Tibial nerve (tissue), 4 donors: Measurements from ENCODE around the gene BBIP1. TPM values are rescaled to one million over a fixed set of nuclear protein-coding genes. Genes with fewer than 3 reads are reported as not detected.

Experiments used
- DNase-seq, 2 donors: peaks; one replicate each; pipeline ENCODE4 v3.0.0-alpha.2; 2019; ENCODE audit warnings: low spot score in 2 of 2
- H3K27ac ChIP-seq, 4 donors: fragments of 200-600 bp; sonication (generic) in 3 of 4; one replicate each; pipeline ENCODE4 v1.5.1; 2017 to 2019; ENCODE audit warnings: mild to moderate bottlenecking in 1 of 4
- H3K27me3 ChIP-seq, 2 donors: fragments of 200-600 bp; sonication (generic) in 1 of 2; one replicate each; pipeline versions ENCODE4 v1.5.1 to v1.6.0; 2017 to 2019
- H3K36me3 ChIP-seq, 3 donors: fragments of 200-600 bp; sonication (generic); one replicate each; pipeline ENCODE4 v1.5.1; 2018 to 2019
- H3K4me1 ChIP-seq, 4 donors: fragments of 200-600 bp; sonication (generic) in 3 of 4; one replicate each; pipeline ENCODE4 v1.5.1; 2017 to 2019
- H3K4me3 ChIP-seq, 4 donors: fragments of 200-600 bp; sonication (generic) in 3 of 4; one replicate each; pipeline ENCODE4 v1.5.1; 2017 to 2019; ENCODE audit warnings: mild to moderate bottlenecking in 1 of 4, moderate library complexity in 1 of 4
- H3K9me3 ChIP-seq, 4 donors: fragments of 200-600 bp; sonication (generic) in 3 of 4; one replicate each; pipeline ENCODE4 v1.5.1; 2017 to 2019
- CTCF ChIP-seq, 5 experiments: fragments of 200-600 bp in 3 of 5; fragments of 450-650 bp in 2 of 5; sonication (generic) in 3 of 5; IDR thresholded peaks; one replicate each; pipeline ENCODE4 v1.5.1; 2016 to 2019; ENCODE audit warnings: antibody characterized with exemption in 5 of 5, mild to moderate bottlenecking in 3 of 5, moderate library complexity in 2 of 5
- EP300 ChIP-seq, 2 donors: sonication (generic); formaldehyde crosslinking; IDR thresholded peaks; one replicate each; pipeline ENCODE4 v1.6.1; 2017; ENCODE audit warnings: antibody characterized with exemption in 2 of 2, mild to moderate bottlenecking in 1 of 2
- POLR2A ChIP-seq, 2 donors: fragments of 450-650 bp; IDR thresholded peaks; one replicate each; pipeline ENCODE4 v1.6.1; 2017; ENCODE audit warnings: antibody characterized with exemption in 2 of 2, mild to moderate bottlenecking in 2 of 2, moderate library complexity in 2 of 2
- WGBS, 2 donors: methylation state at CpG; one replicate each; pipeline ENCODE4 v1.1.5; 2018; 5-methylcytosine and 5-hydroxymethylcytosine counted together
- total RNA-seq, 4 donors: library from RNA; depleted of rRNA; stranded (reverse); fragments of >200 nt; gene quantifications; one replicate each; pipeline ENCODE4 v1.1.0, GENCODE V29; 2016

Gene BBIP1
- total RNA-seq, 4 donors from 2014 or later: 25.2 to 37.0 (median 33.9) TPM

GRCh38 chr10:110859206-110859972 lies 59.6 kb downstream of the BBIP1 start:
- H3K27me3 ChIP-seq: no peaks in the 10 kb centered on the region
- no peak for DNase-seq
- peaks cover 0 to 46% (median 30%) of the 10 kb centered on the region in 4 donors for H3K4me1 ChIP-seq
- H3K9me3 ChIP-seq: no peaks in the 10 kb centered on the region
- H3K4me3 ChIP-seq: no peak overlapping the region
- peak overlapping the region; percentile 23 to 85 (median 78) for H3K27ac ChIP-seq
- 48 to 50% methylated on average over 5 of the region's 6 CpGs for WGBS, 2 donors
- H3K36me3 ChIP-seq: no peaks in the 10 kb centered on the region
- TF ChIP-seq EP300 (IDR thresholded peaks at IDR 0.05): no peak
- TF ChIP-seq POLR2A (IDR thresholded peaks at IDR 0.05): no peak

- no peaks in the 10 kb centered on the region for H3K36me3 ChIP-seq
- H3K27ac ChIP-seq: peak overlapping the region in 3 of 4 donors; percentile 73 to 85 (median 76)
- H3K27me3 ChIP-seq: no peaks in the 10 kb centered on the region
- DNase-seq: no peak
- H3K9me3 ChIP-seq: no peaks in the 10 kb centered on the region
- H3K4me3 ChIP-seq: no peak overlapping the region
- TF ChIP-seq EP300 (IDR thresholded peaks at IDR 0.05) (no peak), CTCF (IDR thresholded peaks at IDR 0.05) (no peak), POLR2A (IDR thresholded peaks at IDR 0.05) (no peak)
- H3K4me1 ChIP-seq: peaks cover 0 to 38% (median 23%) of the 10 kb centered on the region in 4 donors
- 55 to 69% methylated on average over 1 of the region's 1 CpG for WGBS, 2 donors
These were observed 60.6 kb downstream of the BBIP1 start for GRCh38 chr10:110858297-110858934.

GRCh38 chr10:110857265-110858171 lies 61.5 kb downstream of the BBIP1 start:
- Histone ChIP-seq H3K4me1 (peaks cover 0 to 38% (median 23%) of the 10 kb centered on the region in 4 donors), H3K9me3 (no peaks in the 10 kb centered on the region), H3K27ac (peak overlapping the region in 2 of 4 donors; percentile 73 to 85), H3K27me3 (no peaks in the 10 kb centered on the region), H3K4me3 (no peak overlapping the region), H3K36me3 (no peaks in the 10 kb centered on the region)
- WGBS, 2 donors: 67 to 74% methylated on average over 12 of the region's 12 CpGs
- TF ChIP-seq EP300 (IDR thresholded peaks at IDR 0.05) (peak in 1 of 2 donors; percentile 47), POLR2A (IDR thresholded peaks at IDR 0.05) (no peak), CTCF (IDR thresholded peaks at IDR 0.05) (no peak)
- DNase-seq: peak in 1 of 2 donors; percentile 51

GRCh38 chr10:110853921-110854605 lies 64.9 kb downstream of the BBIP1 start:
- no peaks in the 10 kb centered on the region for H3K27me3 ChIP-seq
- no peaks in the 10 kb centered on the region for H3K9me3 ChIP-seq
- no peaks in the 10 kb centered on the region for H3K36me3 ChIP-seq
- TF ChIP-seq POLR2A (IDR thresholded peaks at IDR 0.05) (no peak), EP300 (IDR thresholded peaks at IDR 0.05) (no peak), CTCF (IDR thresholded peaks at IDR 0.05) (no peak)
- no peak for DNase-seq
- no peak overlapping the region for H3K27ac ChIP-seq
- peaks cover 0 to 26% (median 9%) of the 10 kb centered on the region in 4 donors for H3K4me1 ChIP-seq
- H3K4me3 ChIP-seq: no peak overlapping the region

- Histone ChIP-seq H3K4me3 (no peak overlapping the region), H3K4me1 (peaks cover 0 to 17% (median 2%) of the 10 kb centered on the region in 4 donors), H3K27ac (no peak overlapping the region), H3K9me3 (no peaks in the 10 kb centered on the region), H3K36me3 (no peaks in the 10 kb centered on the region), H3K27me3 (no peaks in the 10 kb centered on the region)
- TF ChIP-seq POLR2A (IDR thresholded peaks at IDR 0.05) (no peak), EP300 (IDR thresholded peaks at IDR 0.05) (no peak), CTCF (IDR thresholded peaks at IDR 0.05) (no peak)
- no peak for DNase-seq
- 79 to 86% methylated on average over 4 of the region's 4 CpGs for WGBS, 2 donors
These were observed 66.0 kb downstream of the BBIP1 start for GRCh38 chr10:110852947-110853346.
